Tibial nerve (tissue), 4 donors: ENCODE results near the gene MAPK11. TPM values are rescaled to one million over a fixed set of nuclear protein-coding genes. Genes with fewer than 3 reads are reported as not detected.
A peak's percentile ranks its signal among the peaks of the same experiment; 100 is the strongest.

Experiments
- DNase-seq, 2 donors: peaks; one replicate each; pipeline ENCODE4 v3.0.0-alpha.2; 2019; ENCODE audit warnings: low spot score in 2 of 2
- H3K27ac ChIP-seq, 4 donors: fragments of 200-600 bp; sonication (generic) in 3 of 4; one replicate each; pipeline ENCODE4 v1.5.1; 2017 to 2019; ENCODE audit warnings: mild to moderate bottlenecking in 1 of 4
- H3K27me3 ChIP-seq, 2 donors: fragments of 200-600 bp; sonication (generic) in 1 of 2; one replicate each; pipeline versions ENCODE4 v1.5.1 to v1.6.0; 2017 to 2019
- H3K36me3 ChIP-seq, 3 donors: fragments of 200-600 bp; sonication (generic); one replicate each; pipeline ENCODE4 v1.5.1; 2018 to 2019
- H3K4me1 ChIP-seq, 4 donors: fragments of 200-600 bp; sonication (generic) in 3 of 4; one replicate each; pipeline ENCODE4 v1.5.1; 2017 to 2019
- H3K4me3 ChIP-seq, 4 donors: fragments of 200-600 bp; sonication (generic) in 3 of 4; one replicate each; pipeline ENCODE4 v1.5.1; 2017 to 2019; ENCODE audit warnings: mild to moderate bottlenecking in 1 of 4, moderate library complexity in 1 of 4
- H3K9me3 ChIP-seq, 4 donors: fragments of 200-600 bp; sonication (generic) in 3 of 4; one replicate each; pipeline ENCODE4 v1.5.1; 2017 to 2019
- CTCF ChIP-seq, 5 experiments: fragments of 200-600 bp in 3 of 5; fragments of 450-650 bp in 2 of 5; sonication (generic) in 3 of 5; IDR thresholded peaks; one replicate each; pipeline ENCODE4 v1.5.1; 2016 to 2019; ENCODE audit warnings: antibody characterized with exemption in 5 of 5, mild to moderate bottlenecking in 3 of 5, moderate library complexity in 2 of 5
- EP300 ChIP-seq, 2 donors: sonication (generic); formaldehyde crosslinking; IDR thresholded peaks; one replicate each; pipeline ENCODE4 v1.6.1; 2017; ENCODE audit warnings: antibody characterized with exemption in 2 of 2, mild to moderate bottlenecking in 1 of 2
- POLR2A ChIP-seq, 2 donors: fragments of 450-650 bp; IDR thresholded peaks; one replicate each; pipeline ENCODE4 v1.6.1; 2017; ENCODE audit warnings: antibody characterized with exemption in 2 of 2, mild to moderate bottlenecking in 2 of 2, moderate library complexity in 2 of 2
- WGBS, 2 donors: methylation state at CpG; one replicate each; pipeline ENCODE4 v1.1.5; 2018; 5-methylcytosine and 5-hydroxymethylcytosine counted together
- total RNA-seq, 4 donors: library from RNA; depleted of rRNA; stranded (reverse); fragments of >200 nt; gene quantifications; one replicate each; pipeline ENCODE4 v1.1.0, GENCODE V29; 2016

Gene MAPK11
- total RNA-seq, 4 donors from 2014 or later, result 8.7 to 33.3 (median 19.6) TPM

GRCh38 chr22:50307890-50308596 is 37.9 kb upstream of the MAPK11 start:
- 24 to 31% methylated on average over 12 to 14 of the region's 19 CpGs for WGBS, 2 donors
- Histone ChIP-seq H3K4me1 (peaks cover 8 to 56% (median 50%) of the 10 kb centered on the region in 4 donors), H3K27me3 (no peaks in the 10 kb centered on the region), H3K36me3 (peaks cover 0 to 20% (median 0%) of the 10 kb centered on the region in 3 donors), H3K9me3 (no peaks in the 10 kb centered on the region), H3K4me3 (peak overlapping the region in 1 of 4 donors; percentile 16), H3K27ac (peak overlapping the region; percentile 79 to 97 (median 86))
- DNase-seq, result no peak
- TF ChIP-seq CTCF (IDR thresholded peaks at IDR 0.05) (no peak), POLR2A (IDR thresholded peaks at IDR 0.05) (peak in 1 of 2 donors; percentile 42)

- whole genome bisulfite sequencing, 2 donors, result 0 to 1% methylated on average over 1 to 29 of the region's 105 CpGs
- peaks cover 8 to 66% (median 60%) of the 10 kb centered on the region in 4 donors for H3K4me1 ChIP-seq
- H3K27me3 ChIP-seq, result no peaks in the 10 kb centered on the region
- no peaks in the 10 kb centered on the region for H3K9me3 ChIP-seq
- H3K36me3 ChIP-seq, result peaks cover 0 to 12% (median 0%) of the 10 kb centered on the region in 3 donors
- TF ChIP-seq EP300 (IDR thresholded peaks at IDR 0.05) (peak in 1 of 2 donors; percentile 57), POLR2A (IDR thresholded peaks at IDR 0.05) (peak in 1 of 2 donors; percentile 66), CTCF (IDR thresholded peaks at IDR 0.05) (no peak)
- H3K4me3 ChIP-seq, result peak within 1 kb of the TSS; percentile 62 to 95 (median 82)
- peak within 1 kb of the TSS; percentile 86 to 97 (median 89) for H3K27ac ChIP-seq
- peak; percentile 60 to 64 for DNase-seq
These were observed 36.9 kb upstream of the MAPK11 start, which contains the start of gene PLXNB2 for GRCh38 chr22:50306753-50307749. PLXNB2 (minus strand) TSS chr22:50307646; CDS start chr22:50290584, 17,062 bp downstream.

DNA sequence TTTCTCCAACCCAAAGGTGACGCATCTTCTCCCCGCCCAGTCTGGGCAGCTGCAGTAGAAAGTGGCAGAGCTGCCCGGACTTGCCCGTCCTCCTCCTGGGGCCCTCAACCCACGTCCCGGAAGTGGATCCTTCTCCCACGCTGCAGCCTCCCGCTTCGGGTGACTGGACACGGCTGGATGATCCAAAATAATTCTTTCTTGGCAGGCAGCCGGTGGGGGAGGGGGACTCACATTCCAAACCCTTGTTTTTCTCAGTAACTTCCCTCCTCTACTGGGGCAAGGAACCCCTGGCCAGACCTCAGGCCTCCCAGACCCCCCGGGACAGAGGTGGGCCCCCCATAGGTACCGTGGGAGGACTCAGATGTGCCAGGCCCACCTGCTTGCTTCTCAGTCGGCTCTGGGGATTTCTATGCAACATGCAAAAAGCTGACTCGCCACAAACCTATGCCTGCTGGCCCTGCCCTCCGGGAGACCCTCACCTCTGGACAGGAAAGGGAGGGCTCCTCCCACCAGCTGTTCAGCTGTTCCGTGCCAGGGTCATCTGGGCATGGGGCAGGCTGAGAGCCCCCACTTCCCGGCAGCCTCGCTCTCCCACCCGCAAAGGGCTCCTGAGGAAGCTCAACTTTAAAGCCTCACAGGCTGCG is 35.9 kb upstream of the MAPK11 start:
- peaks cover 8 to 76% (median 70%) of the 10 kb centered on the region in 4 donors for H3K4me1 ChIP-seq
- peak overlapping the region; percentile 62 to 95 (median 82) for H3K4me3 ChIP-seq
- TF ChIP-seq POLR2A (IDR thresholded peaks at IDR 0.05) (peak in 1 of 2 donors; percentile 21), EP300 (IDR thresholded peaks at IDR 0.05) (peak in 1 of 2 donors; percentile 55), CTCF (IDR thresholded peaks at IDR 0.05) (no peak)
- no peaks in the 10 kb centered on the region for H3K9me3 ChIP-seq
- H3K36me3 ChIP-seq, result peaks cover 0 to 2% (median 0%) of the 10 kb centered on the region in 3 donors
- no peaks in the 10 kb centered on the region for H3K27me3 ChIP-seq
- WGBS, 2 donors, result 0% methylated on average over 18 to 20 of the region's 21 CpGs
- DNase-seq, result peak; percentile 53 to 59
- peak overlapping the region; percentile 86 to 97 (median 89) for H3K27ac ChIP-seq

GRCh38 chr22:50305393-50305922 is 35.3 kb upstream of the MAPK11 start:
- Histone ChIP-seq H3K4me3 (peak overlapping the region; percentile 62 to 95 (median 82)), H3K27me3 (no peaks in the 10 kb centered on the region), H3K4me1 (peaks cover 8 to 82% (median 75%) of the 10 kb centered on the region in 4 donors), H3K9me3 (no peaks in the 10 kb centered on the region), H3K36me3 (no peaks in the 10 kb centered on the region), H3K27ac (peak overlapping the region; percentile 86 to 97 (median 89))
- 45 to 51% methylated on average over 7 to 11 of the region's 14 CpGs for WGBS, 2 donors
- no peak for TF ChIP-seq POLR2A (IDR thresholded peaks at IDR 0.05)
- no peak for TF ChIP-seq CTCF (IDR thresholded peaks at IDR 0.05)
- DNase-seq, result no peak
